C4-2B (cell line): ENCODE data around the gene NUMBL.

Experiments used
- ZFX ChIP-seq: fragments of 450-650 bp; IDR thresholded peaks from 2 replicates; pipeline ENCODE4 v1.6.1; 2017
- TF ChIP-seq, protein P1 (sequence below): fragments of 450-650 bp; conservative IDR thresholded peaks from 2 replicates; pipeline ENCODE4 v1.5.1; 2017; ENCODE audit warnings: mild to moderate bottlenecking

DNA sequence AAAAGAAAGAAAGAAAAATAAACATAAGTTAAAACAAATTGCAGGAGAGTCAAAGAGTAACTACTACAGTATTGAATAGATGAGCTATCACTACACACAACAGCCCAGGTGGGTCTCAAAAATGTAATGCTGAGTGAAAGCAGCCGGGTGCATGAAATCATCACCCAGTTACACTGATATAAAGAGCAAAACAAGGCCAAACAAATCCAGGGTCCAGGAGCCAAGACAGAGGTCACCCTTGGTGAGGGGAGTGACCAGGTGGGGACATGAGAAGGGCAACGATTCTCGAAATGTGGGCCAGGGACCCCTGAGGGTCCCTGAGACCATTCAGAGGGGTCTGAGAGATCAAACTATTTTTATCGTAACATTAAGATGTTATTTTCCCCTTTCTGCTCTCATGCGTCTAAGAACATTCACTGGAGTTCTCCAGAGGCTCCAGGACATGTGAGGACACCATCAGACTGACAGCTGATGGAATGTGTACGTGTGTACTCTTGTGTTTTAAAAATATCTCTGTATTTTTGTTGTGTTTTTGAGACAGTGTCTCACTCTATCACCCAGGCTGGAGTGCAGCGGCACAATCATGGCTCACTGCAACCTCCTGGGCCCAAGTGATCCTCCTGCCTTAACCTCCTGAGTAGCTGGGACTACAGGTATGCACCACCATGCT is 15.6 kb upstream of the NUMBL start:
- TF ChIP-seq, protein P1, sequence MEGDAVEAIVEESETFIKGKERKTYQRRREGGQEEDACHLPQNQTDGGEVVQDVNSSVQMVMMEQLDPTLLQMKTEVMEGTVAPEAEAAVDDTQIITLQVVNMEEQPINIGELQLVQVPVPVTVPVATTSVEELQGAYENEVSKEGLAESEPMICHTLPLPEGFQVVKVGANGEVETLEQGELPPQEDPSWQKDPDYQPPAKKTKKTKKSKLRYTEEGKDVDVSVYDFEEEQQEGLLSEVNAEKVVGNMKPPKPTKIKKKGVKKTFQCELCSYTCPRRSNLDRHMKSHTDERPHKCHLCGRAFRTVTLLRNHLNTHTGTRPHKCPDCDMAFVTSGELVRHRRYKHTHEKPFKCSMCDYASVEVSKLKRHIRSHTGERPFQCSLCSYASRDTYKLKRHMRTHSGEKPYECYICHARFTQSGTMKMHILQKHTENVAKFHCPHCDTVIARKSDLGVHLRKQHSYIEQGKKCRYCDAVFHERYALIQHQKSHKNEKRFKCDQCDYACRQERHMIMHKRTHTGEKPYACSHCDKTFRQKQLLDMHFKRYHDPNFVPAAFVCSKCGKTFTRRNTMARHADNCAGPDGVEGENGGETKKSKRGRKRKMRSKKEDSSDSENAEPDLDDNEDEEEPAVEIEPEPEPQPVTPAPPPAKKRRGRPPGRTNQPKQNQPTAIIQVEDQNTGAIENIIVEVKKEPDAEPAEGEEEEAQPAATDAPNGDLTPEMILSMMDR = no peak
- no peak for TF ChIP-seq ZFX
